HG03558 (cell line): ENCODE measurements around the gene MYL4.
"Not testable (repeated sequence)": the region's sequence is repeated elsewhere in the genome, so short reads cannot be mapped to it uniquely, and the experiment has no call there.

Experiments used
- ATAC-seq: cut with Tn5 transposase; IDR thresholded peaks from one replicate; pipeline ENCODE4 v1.9.1; 2021; ENCODE audit warnings: moderate number of reproducible peaks; ENCODE audit not compliant: unreplicated experiment; ENCODE audit errors: extremely low read depth

The MYL4 gene

DNA sequence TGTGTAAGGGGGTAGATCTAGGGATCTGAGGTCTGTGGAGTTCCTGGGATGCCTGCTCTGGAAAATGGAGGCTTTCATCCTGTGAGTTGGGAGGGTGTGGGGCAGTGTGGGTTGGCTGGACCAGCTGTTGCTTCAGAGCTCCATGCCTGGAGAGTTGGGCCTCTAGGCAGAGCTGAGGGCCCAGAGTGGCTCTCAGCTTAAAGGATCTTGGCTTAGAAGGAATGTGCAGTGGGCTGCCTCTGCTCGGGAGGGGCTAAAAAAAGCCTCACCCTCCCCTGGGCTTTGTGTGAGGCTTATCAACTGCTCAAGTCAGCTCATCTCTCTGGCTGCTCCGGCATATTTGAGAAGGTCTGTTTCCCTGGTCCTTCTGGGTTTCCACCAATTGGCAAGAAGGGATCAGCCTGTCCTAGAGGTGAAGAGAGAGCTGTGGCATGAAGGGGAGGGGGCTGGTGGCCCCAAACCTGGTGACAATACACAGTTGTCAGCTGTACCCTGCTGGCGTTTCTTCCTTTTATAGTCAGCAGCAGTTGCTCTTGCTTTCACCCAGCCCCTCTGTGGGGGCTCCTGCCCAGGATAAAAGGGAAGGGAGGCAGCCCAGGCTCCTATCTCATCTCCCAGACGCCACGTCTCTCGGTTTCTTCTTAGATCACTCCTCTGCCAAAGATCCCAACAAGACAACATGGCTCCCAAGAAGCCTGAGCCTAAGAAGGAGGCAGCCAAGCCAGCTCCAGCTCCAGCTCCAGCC is at the start of gene MYL4:
Gene MYL4 (plus strand): TSS at position 605 of the 745 bp plus-strand sequence. CDS start 75 bp downstream, at position 680.
- ATAC-seq, result no peak

DNA sequence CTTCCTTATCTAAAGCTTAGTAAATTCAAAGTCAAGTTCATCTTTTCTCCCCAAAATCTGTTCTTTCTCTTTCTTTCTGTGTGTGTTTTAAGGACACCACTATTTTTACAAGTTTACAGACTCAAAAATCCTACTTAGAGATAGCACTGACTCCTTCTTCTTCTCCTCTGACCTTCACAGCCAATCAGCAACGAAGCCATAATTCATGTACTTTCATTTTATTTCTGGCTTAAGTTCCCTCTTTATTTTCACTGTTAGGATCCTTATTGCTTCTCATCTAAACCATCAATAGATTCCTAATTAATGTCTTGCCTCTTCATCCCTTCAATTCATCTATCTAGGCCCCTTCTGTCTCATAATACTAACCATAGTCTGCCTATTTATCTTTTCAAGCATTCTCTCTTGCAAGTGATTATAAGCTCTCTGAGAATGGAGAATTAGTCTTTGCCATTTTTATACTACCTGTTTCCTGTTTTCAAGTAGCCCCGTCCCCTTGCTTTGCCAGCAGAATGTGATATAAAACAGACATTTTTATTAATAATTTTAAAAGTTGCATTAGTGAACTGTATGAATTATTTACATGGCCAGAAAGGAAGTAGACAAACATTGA is 47.0 kb upstream of the MYL4 start:
- no peak for ATAC-seq

DNA sequence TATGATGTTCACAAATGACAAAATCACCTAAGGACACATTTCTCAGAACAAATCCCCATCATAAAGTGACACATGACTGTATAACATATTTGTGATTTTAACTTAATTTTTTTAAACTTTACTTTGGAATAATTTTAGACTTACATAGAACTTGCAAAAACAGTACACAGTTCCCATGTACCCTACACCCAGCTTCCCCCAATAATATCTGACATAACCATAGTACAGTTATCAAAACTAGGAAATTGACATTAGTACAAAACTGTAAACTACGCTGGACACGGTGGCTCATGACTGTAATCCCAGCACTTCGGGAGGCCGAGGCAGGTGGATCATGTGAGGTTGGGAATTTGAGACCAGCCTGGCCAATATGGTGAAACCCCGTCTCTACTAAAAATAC is 44.9 kb upstream of the MYL4 start:
- no peak for ATAC-seq

DNA sequence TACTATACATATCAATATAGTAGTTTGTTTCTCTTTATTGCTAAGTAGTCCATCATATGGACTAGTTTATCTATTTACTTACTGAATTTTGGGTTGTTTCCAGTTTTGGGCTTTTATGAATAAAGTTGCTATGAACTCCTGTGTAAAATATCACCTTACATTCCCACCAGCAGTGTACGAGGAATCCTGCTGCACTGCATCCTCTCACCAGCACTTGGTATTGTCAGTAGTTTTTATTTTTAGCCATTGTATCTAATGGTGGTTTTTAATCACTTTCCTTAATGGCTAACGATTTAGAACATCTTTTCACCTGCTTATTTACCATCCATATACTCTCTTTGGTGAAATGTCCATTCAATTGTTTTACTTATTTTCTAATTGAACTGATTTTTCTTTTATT is 44.0 kb upstream of the MYL4 start:
- ATAC-seq, result no peak

DNA sequence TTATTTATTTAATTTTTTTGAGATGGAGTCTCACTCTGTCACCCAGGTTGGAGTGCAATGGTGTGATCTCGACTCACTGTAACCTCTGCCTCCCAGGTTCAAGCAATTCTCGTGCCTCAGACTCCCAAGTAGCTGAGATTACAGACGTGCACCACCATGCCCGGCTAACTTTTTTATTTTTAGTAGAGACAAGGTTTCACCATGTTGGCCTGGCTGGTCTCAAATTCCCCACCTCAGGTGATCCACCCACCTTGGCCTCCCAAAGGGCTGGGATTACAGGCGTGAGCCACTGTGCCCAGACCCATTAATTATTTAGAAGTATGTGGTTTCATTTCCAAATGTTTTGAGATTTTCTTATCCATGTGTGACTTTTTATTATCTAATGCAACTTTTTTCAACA is 42.3 kb upstream of the MYL4 start:
- not testable (repeated sequence) for ATAC-seq

DNA sequence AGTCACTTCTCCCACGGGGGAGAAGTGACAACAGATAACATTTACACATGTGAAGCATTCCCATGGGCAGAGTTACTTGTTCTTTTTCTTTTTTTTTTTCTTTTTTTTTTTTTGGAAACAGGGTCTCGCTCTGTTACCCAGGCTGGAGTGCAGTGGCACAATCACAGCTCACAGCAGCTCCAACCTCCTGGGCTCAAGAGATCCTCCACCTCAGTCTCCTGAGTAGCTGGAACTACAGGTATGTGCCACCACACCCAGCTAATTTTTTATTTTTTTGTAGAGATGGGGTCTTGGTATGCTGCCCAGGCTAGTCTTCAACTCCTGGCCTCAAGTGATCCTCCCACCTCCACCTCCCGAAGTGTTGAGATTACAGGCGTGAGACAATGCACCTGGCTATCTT is 40.3 kb upstream of the MYL4 start:
- ATAC-seq, result not testable (repeated sequence)

DNA sequence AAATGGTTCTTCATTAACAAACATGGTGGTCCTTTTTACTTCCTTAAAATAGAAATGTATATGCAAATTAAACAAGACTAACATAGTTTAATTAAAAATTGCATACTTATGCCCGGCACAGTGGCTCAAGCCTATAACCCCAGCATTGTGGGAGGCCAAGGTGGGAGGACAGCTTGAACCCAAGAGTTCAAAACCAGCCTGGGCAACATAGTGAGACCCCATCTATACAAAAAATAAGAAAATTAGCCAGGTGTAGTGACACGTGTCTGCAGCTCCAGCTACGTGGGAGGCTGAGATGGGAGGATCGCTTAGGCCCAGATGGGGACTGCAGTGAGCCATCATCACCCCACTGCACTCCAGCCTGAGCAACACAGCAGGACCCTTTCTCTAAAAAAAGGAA is 38.4 kb upstream of the MYL4 start:
- ATAC-seq, result no peak

DNA sequence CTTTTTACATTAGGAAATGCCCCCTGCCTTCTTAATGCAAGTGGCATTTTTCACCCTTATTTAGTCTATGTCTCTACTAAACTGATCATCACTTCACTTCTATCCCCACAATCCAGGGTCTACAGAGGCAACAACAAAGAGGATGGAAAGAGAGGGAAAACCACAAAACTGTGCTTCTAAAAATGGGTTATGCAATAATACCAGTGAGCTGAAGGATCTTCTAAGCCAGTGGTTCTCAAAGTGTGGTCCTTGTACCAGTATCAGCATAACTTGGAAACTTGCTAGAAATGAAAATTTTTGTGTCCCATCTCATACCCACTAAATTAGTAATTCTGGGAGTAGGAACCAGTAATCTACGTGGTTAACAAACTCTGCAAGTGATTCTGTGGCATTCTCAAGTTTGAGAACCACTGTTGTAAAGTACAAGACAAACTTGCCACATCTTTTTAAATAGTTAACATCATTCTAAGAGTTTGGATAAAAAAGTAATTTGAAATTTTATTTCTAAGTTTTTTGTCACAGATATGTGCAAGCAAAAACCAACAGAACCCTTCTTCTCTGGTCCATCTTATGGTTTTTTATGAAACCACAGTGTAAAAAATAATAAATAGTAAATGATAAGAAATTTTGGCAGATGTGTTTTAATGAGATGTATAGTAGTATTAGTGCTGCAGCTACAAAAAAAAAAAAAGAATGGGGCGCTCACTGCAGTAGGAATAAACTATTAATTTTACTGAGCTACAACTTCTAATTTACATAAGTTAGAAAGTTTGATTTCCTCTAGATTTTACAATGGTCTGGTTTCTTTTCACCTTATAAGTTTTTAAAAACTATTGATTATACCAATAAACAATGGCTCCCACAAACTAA is 36.2 kb upstream of the MYL4 start:
- no peak for ATAC-seq

DNA sequence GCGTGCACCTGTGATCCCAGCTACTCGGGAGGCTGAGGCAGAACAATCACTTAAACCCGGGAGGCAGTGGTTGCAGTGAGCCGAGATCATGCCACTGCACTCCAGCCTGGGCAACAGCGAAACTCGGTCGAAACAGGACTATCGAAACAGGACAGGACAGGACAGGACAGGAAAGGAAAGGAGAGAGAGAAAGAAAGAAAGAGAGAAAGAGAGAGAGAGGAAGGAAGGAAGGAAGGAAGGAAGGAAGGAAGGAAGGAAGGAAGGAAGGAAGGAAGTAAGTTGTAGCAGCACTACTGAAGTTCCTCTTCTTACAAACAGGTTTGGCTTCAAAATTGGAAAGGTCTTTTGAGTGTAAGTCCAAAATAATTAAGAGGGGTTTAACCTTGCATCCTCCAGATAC is 34.3 kb upstream of the MYL4 start:
- not testable (repeated sequence) for ATAC-seq

DNA sequence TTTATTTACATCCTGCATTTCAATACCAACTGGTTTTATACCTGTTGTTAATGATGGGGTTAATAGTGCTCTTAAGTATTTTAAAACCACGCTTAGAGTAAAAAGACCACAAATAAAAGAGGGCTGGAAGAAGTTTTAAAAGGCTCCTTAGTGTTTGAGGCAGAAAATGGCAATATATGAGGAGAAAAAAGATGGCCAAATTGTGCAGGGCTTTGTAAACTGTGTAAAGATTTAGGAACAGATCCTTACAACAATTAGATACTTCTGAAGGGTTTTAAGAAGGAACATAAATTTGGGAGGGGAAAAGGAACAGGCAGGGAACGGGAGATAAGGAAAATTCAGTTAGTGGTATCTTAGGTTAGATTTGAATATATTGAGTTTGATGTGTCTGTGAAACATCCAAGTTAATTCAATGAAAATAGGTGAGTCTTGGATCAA is 32.7 kb upstream of the MYL4 start:
- no peak for ATAC-seq

DNA sequence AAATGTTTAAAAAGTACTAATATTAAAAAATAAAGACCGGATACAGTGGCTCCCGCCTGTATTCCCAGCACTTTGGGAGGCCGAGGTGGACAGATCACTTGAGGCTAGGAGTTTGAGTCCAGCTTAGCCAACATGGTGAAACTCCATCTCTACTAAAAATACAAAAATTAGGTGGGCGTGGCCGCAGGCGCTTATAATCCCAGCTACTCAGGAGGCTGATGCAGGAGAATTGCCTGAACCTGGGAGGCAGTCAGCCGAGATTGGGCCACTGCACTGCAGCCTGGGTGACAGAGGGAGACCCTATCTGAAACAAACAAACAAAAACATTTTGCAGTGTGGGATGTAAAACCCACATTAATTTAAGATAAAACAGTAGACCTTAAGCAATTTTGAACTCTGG is 31.9 kb upstream of the MYL4 start:
- no peak for ATAC-seq

DNA sequence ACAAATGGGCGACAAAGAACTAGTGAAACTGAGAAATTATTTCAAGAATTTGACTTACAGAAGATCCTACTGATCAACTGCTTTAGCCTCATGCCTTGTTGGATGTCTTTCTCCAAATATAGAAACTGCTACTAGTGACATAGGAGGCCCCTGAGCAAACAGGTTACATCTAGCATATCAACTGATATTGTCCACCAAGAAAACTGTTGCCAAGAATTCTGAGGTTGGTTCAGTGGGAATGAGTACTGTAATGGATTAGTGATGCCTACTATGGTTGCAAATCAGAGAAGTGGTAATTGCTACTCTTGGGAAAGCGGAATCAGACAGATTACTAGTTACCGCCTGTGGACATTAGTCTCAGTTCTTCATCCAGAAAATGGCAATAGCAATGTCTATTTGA is 30.0 kb upstream of the MYL4 start:
- ATAC-seq, result no peak

DNA sequence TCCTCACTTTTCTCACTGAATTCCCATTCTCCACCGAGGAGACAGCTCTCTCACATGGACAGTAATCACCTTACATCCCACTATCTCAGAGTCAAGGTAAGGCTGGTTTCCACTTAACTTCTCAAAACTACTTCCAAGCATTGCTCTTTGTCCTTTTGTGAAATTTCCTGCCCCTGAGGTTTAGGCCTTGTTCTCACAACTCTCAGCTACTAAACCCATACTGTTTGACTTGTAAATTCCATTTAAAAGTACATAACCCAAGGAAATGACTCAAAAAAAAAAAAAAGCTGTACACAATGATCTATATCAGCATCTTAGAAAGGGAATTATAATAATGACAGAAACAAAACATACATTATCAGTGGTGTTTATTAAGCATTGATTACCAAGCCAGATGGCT is 28.8 kb upstream of the MYL4 start:
- ATAC-seq, result no peak

DNA sequence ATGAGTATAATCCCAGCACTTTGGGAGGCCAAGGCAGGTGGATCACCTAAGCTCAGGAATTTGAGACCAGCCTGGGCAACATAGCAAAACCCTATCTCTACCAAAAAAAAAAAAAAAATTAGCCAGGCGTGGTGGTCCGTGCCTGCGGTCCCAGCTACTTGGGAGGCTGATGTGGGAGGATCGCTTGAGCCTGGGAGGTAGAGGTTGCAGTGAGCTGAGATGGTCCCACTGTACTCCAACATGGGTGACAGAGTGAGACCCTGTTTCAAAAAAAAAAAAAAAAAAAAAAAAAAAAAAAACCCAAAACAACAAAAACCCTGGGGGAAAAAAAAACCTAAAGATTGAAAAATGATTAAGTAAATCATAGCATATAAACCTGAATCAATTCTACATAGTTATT is 28.2 kb upstream of the MYL4 start:
- ATAC-seq, result not testable (repeated sequence)

DNA sequence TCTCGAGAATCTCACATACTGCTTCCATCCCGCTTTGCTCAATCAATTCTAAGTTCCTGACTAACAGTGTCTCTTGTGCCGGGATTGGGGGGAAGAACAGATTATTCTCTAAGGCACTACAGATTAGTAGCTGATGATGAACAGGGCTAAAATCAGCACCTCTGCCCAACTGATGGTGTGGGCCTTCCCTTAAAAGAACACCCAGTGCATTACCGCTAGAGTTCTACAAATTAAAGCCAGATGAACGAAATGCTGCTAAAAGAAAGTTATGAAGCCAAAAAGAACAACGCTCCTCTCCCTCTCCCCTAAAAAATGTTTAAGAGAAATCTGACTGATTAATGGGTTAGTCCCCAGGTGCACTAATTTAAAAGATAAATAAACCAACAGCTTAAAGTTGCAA is 24.5 kb upstream of the MYL4 start:
- no peak for ATAC-seq

DNA sequence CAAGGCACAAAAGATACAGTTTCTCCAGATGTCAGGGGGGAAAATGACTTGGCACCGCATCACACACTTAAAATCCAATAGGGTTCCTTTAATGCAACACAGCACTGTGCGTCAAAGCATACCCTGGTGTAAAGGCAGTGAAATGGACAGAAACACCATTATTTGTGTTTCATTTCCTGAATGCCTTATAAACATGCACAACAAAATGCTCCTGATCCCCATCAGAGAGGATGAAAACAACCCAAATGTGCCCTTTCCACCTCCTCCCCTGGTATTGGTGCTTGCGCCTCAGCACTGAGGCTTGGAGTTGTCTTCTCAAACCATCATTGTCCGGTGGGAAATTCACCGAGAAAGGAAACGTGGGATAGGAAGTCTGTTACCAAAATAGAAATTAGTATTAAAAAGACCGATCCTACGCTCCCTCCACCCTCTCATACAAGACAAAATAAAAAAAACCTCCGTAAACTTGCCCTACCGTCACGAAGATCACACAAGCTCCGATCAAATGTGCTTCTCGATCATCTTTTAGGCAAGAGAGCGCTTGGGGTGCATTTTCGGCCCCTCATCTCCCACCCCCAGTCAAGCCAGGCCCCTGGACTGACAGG is 20.8 kb upstream of the MYL4 start:
- ATAC-seq, result no peak

DNA sequence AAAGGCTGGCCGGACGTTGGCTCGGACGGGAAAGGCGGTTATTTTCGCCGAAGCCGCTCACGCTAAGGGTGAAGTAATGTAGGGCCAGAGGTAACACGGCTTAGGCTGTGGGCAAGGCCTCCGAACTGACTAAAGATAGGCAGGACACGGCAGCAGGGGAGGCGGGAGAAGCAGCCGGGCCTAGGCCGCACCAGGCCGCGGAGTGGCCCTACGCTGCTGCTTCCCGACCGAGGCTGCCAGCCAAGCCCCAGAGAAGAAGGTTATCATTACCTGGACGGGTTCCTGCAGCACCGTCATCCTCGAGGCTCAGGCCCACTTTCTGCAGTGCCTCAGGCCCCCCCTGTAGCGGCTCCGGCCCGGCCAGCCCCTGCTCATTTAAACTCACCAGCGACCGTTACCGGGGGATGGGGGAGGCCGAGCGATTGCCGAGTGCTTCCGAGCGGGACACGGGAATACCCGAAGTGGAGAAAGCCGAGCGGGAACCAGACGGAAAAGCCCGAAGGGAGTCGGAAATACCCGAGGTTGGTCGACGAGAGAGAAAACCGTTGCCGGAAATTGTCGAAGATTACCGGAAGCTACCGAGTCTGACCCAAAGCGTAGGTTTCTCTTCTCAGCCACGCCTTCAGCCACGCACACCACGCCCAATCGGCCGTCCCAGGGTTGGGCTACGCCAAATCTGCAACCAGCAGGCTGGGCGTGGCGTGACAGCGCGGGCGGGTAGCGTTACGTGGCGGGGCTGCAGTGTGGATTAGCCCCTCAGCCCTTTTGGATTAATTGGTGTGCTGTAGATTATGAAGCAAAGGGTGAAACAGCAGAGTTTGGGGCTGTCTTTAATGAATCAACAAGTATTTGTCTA is 20.0 kb upstream of the MYL4 start, which contains the start of gene CDC27:
Gene CDC27 (minus strand): TSS at position 420 of the 856 bp plus-strand sequence. CDS start 123 bp downstream, at position 297.
- ATAC-seq, result peak; percentile 63

DNA sequence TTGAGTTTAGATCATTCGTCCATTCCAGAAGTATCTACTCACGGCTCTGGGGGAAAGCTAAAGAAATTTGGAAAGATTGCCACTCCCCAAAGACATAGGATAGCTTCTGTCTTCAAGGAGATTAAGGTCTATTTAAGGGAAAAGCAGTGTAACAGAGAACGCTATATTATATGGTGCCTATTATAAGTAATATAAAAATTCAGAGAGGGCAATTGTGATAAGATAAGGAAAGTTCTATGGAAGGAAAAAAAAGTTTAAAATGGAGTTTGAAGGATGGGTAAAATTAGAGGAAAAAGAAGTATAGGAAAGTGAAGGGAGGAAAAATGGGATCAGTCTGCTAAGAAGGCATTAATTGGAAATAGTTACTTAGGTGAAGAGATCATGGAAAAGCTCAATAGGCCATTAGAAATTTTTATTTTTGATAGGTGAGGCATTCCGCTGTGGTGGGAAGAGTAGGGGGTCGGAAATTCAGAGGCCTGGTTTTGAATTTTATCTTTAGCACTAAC is 19.4 kb upstream of the MYL4 start:
- no peak for ATAC-seq

DNA sequence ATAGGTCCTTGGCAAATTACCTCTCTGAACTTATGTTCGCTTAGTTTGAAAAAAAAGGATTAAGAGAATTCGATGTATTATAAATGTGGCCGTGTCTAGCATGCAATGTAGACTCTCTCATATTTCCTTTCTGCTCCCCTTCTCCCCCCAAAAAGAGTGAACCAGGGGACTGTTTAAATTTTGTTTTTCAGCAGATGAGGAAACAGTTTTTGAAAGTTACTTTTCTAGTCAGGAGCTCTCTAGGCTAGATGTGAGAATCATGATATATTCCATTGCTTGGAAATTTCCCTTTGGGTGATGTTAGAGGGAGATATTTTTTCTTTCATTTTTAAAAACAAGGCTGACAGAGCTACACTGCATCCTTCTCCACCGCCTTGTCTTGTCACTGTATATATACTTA is 18.9 kb upstream of the MYL4 start:
- no peak for ATAC-seq
